ENCODE data around the gene MADCAM1.

Gene MADCAM1

DNA sequence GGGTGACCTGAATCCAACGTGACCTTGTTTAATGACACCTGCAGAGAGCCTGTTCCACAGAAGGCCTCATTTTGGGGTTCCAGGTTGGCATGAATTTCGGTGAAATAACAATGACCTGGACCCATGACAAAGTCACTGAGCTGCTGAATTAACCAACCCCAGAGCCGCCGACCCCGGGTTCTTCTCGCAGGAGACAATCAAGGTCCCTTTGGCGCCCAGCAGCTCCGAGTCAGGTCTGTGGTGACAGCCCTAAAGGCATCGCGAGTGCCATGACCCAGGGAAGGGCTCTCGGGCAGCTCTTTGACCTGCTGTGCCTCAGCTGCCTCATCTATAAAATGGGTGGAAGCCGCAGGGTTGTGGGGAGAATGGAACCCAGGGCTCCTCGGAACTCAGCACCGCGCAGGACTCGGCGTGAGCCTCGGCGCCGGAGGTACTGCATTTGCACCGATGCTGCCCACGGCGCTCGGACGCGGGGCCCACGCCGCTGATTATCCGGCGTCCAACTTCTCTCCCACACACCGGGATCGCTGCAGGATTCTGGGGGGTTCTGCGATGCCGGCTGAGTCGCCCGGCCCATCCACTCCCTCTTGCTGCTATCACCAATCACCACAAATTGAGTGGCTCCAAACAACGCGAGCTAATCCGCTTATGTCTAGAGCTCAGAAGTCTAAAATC lies 41.1 kb upstream of the MADCAM1 start:
- H3K4me3 ChIP-seq (ENCODE audit: control insufficient read depth, low read depth, low read length): no peak overlapping the region
- TF ChIP-seq, protein P1, sequence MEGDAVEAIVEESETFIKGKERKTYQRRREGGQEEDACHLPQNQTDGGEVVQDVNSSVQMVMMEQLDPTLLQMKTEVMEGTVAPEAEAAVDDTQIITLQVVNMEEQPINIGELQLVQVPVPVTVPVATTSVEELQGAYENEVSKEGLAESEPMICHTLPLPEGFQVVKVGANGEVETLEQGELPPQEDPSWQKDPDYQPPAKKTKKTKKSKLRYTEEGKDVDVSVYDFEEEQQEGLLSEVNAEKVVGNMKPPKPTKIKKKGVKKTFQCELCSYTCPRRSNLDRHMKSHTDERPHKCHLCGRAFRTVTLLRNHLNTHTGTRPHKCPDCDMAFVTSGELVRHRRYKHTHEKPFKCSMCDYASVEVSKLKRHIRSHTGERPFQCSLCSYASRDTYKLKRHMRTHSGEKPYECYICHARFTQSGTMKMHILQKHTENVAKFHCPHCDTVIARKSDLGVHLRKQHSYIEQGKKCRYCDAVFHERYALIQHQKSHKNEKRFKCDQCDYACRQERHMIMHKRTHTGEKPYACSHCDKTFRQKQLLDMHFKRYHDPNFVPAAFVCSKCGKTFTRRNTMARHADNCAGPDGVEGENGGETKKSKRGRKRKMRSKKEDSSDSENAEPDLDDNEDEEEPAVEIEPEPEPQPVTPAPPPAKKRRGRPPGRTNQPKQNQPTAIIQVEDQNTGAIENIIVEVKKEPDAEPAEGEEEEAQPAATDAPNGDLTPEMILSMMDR (conservative IDR thresholded peaks at IDR 0.05; ENCODE audit: control insufficient read depth, insufficient read depth, low read depth, low read length): no peak
- no peak for DNase-seq (ENCODE audit: low read depth)

DNA sequence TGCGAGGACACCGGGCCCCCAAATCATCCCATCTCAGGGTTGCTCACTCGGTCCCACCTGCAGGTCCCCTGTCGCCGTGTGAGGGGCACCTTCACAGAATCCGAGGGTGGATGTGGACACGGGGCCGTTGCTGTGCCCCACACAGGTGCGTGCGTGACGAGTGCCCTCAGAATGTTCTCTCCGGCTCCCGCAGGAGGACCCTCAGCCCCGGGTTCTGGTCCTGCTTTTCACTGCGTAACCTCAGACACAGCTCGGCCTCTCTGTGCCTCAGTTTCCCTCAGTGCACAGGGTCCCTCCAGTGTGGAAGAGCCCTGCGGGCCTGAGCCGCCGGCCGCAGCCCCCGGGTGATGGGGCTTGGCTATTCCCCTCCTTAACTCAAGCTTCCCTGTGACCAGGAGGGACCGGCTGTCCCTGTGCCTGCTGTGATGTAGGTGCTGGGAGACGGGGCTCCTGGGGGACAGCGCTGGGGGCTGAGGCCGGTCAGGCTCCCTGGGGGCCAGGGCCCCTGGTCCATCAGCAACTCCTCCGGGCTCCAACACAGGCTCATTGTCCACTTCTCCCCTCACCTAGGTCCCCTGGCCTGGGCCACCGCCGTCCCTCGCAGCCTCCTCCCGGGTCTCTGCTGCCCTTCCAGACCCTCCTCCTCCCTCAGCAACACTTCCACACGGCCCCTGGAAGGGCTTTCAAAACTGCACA lies 40.3 kb upstream of the MADCAM1 start:
- no peak for DNase-seq (ENCODE audit: low read depth)
- TF ChIP-seq, protein P1 (conservative IDR thresholded peaks at IDR 0.05; ENCODE audit: control insufficient read depth, insufficient read depth, low read depth, low read length): no peak
- no peak overlapping the region for H3K4me3 ChIP-seq (ENCODE audit: control insufficient read depth, low read depth, low read length)

DNA sequence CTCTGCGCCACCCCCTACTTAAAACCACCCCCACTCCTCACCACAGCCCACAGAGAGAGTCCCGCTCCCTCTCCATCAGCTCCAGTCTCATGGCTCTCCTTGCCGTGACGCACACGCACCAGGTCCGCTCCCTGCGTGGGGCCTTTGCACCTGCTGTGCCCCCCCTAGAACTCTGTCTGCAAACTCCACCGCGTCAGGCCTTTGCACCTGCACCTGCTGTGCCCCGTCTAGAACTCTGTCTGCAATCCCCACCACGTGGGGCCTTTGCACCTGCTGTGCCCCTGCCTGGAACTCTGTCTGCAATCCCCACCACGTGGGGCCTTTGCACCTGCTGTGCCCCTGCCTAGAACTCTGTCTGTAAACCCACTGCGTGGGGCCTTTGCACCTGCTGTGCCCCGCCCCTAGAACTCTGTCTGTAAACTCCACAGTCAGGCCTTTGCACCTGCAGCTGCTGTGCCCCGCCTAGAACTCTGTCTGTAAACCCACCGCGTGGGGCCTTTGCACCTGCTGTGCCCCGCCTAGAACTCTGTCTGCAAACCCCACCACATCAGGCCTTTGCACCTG lies 39.7 kb upstream of the MADCAM1 start:
- no peak overlapping the region for H3K4me3 ChIP-seq (ENCODE audit: control insufficient read depth, low read depth, low read length)
- DNase-seq (ENCODE audit: low read depth): no peak
- TF ChIP-seq, protein P1 (conservative IDR thresholded peaks at IDR 0.05; ENCODE audit: control insufficient read depth, insufficient read depth, low read depth, low read length): no peak

DNA sequence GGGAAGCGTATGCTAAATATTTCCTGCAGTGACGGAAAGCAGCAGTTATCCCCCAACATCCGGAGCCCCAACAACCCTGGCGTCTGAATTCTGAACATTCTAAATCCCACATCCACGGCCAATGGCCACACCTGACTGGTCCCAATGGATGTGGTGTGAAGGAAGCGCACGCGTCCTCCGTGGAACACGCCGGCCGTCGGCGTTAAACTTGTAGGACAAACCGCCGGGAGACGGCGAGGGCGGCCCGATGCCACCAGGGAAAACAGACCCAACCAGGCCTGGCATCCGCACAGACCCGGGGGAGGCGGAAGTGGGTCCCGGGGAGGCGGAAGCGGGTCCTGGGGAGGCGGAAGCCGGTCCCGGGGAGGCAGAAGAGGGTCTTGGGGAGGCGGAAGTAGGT lies 38.6 kb upstream of the MADCAM1 start:
- no peak overlapping the region for H3K4me3 ChIP-seq (ENCODE audit: control insufficient read depth, low read depth, low read length)
- TF ChIP-seq, protein P1 (conservative IDR thresholded peaks at IDR 0.05; ENCODE audit: control insufficient read depth, insufficient read depth, low read depth, low read length): no peak
- DNase-seq (ENCODE audit: low read depth): no peak

DNA sequence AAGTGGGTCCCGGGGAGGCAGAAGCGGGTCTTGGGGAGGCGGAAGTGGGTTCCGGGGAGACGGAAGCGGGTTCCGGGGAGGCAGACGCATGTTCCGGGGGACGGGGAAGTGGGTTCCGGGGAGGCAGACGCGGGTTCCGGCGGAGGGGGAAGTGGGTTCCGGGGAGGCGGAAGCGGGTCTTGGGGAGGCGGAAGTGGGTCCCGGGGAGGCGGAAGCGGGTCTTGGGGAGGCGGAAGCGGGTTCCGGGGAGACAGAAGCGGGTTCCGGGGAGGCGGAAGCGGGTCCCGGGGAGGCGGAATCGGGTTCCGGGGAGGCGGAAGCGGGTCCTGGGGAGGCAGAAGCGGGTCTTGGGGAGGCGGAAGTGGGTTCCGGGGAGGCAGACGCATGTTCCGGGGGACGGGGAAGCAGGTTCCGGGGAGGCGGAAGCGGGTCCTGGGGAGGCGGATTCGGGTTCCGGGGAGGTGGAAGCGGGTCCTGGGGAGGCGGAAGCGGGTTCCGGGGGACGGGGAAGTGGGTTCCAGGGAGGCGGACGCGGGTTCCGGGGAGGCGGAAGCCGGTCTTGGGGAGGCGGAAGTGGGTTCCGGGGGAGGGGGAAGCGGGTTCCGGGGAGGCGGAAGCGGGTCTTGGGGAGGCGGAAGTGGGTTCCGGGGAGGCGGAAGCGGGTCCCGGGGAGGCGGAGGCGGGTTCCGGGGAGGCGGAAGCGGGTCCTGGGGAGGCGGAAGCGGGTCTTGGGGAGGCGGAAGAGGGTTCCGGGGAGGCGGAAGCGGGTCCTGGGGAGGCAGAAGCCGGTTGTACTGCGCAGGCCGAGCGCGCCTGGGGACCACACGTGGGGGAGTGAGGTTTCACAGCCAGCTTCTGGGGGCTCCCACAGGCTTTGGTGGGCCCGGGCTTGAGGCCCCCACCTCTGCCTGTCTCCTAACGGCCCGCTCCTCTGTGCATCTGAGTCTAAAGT lies 37.9 kb upstream of the MADCAM1 start:
- no peak for DNase-seq (ENCODE audit: low read depth)
- no peak overlapping the region for H3K4me3 ChIP-seq (ENCODE audit: control insufficient read depth, low read depth, low read length)
- TF ChIP-seq, protein P1 (conservative IDR thresholded peaks at IDR 0.05; ENCODE audit: control insufficient read depth, insufficient read depth, low read depth, low read length): no peak
